ENCODE data around the gene UFM1.
"Not testable (repeated sequence)": the region's sequence is repeated elsewhere in the genome, so short reads cannot be mapped to it uniquely, and the experiment has no call there.

UFM1 gene

DNA sequence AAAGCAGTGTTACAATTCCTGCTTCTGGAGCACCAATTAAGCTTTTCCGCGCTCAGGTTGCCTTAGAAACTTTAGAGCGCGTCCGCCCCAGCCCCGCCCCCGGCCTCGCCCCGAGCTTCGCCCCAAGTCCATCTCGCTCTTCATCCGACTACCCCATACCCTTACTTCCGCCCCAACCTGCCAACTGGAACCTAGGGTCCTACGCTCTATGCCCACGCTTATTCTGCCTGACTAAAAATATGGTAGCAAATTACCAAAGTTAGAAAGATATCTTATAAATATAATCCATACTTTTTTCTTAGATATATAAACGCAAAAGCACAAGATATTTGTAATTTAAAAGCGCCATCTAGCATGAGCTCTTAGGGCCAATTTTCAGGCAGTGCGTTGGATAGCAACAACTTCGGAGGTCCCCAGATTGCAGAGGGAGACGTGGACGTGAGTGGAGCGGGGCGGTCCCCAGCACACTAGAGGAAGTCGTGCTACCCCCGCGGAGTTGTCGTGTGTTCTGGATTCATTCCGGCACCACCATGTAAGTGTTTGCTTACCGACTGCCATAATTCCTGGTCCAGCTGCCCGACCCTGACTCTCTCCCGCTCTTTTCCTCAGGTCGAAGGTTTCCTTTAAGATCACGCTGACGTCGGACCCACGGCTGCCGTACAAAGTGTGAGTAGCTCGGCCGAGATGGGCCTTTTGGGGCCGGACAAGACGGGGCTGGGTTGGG is at the start of gene UFM1:
TSS of gene UFM1 (plus strand) at position 462 of the 724 bp plus-strand sequence. CDS start at position 531, 69 bp downstream.
- DNase-seq (peak; percentile 87), ATAC-seq (peak; percentile 95)

GRCh38 chr13:38301236-38301635 is 48.4 kb upstream of the UFM1 start:
- no peak for DNase-seq
- ATAC-seq = no peak

- ATAC-seq = no peak
Observed at GRCh38 chr13:38303816-38304320, 45.8 kb upstream of the UFM1 start.

DNA sequence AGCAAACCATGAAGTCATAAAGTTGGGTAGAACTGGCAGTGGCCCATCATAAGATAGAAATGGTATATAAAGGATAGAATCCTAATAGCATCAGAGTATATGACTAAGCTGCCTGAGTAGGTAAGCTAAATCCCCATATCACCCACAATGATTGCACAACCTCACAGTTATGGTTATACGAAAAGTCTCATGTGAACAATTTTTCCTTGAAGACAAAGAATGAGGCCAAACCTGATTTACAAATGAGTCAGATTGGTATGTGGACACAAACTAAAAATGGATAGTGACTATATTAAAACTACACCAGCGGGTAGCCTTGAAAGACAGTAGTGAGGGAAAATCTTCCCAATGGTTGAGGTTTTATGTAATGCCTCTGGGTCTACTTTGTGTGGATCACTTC is 40.9 kb upstream of the UFM1 start:
- no peak for ATAC-seq
- DNase-seq = no peak

More at GRCh38 chr13:38303816-38304320, 45.8 kb upstream of the UFM1 start:
- no peak for DNase-seq

DNA sequence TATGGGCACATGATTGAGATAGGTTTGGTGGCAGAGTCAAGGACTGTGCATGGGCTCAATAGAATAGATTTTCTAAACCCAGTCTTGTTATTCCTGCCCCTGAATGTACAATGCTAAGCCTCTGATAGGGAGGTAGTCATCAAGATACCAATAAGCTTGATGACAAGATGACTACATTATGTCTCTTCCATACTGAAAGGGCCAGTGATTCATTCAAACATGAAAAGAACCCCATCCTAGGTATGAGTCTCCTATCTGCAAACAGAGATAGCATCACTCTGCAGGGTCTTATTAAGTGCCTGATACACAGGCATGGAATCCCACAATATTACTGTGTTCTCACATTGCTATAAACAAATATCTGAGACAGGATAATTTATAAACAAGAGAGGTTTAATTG is 40.3 kb upstream of the UFM1 start:
- DNase-seq (no peak), ATAC-seq (peak; percentile 19)

DNA sequence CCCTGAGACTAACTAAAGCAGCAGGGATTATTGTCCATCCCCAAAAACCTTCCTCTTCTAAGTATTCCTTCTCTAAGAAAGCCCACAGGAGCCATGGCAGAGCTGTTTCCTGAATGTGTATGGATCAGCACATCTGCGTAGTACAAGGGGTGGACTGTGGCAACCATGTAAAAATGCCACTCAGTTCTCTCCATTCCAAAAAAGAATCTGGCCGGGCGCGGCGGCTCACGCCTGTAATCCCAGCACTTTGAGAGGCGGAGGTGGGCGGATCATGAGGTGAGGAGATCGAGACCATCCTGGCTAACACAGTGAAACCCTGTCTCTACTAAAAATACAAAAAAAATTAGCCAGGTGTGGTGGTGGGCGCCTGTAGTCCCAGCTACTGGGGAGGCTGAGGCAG is 38.5 kb upstream of the UFM1 start:
- not testable (repeated sequence) for DNase-seq, ATAC-seq

- ATAC-seq = no peak
- DNase-seq = no peak
Observed at GRCh38 chr13:38316129-38316528, 33.5 kb upstream of the UFM1 start.

DNA sequence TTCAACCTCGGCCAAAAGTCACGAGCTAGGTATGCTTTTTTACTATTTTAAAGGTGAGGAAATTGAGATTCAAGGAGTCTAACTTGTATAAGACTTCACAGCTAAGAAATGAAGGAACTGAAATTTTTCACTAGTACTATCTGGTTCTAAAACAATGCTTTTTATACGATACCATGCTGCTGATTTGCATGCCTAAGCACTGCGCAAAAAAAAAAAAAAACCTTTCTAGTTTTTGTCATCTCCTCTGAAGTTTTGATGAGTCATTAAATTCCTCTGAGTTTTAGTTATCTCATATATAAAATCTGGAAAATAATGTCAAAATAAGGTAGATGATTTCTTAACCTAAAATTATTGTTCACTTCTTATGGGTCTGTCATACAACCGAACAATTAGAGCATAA is 28.0 kb upstream of the UFM1 start:
- ATAC-seq = no peak
- no peak for DNase-seq

DNA sequence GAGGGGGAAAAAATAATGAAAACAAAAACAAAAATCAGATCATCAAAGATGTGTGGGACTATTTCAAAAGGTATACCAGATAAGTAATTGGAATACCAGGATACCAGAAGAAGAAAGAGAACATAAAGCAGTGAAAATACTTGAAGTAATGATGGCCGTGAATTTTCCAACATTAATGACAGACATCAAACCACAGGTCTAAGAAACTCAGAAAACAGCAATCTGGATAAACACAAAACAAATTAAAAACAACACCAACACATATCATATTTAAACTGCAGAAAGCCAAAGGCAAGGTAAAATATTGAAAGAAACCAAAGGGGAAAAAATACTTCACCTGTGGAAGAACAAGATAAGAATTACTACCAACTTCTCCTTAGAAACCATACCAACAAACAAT is 24.2 kb upstream of the UFM1 start:
- no peak for DNase-seq
- ATAC-seq = no peak

GRCh38 chr13:38328699-38329098 is 21.0 kb upstream of the UFM1 start:
- ATAC-seq = no peak
- DNase-seq = no peak

- ATAC-seq (no peak), DNase-seq (no peak)
Observed at GRCh38 chr13:38334845-38335244, 14.8 kb upstream of the UFM1 start.

DNA sequence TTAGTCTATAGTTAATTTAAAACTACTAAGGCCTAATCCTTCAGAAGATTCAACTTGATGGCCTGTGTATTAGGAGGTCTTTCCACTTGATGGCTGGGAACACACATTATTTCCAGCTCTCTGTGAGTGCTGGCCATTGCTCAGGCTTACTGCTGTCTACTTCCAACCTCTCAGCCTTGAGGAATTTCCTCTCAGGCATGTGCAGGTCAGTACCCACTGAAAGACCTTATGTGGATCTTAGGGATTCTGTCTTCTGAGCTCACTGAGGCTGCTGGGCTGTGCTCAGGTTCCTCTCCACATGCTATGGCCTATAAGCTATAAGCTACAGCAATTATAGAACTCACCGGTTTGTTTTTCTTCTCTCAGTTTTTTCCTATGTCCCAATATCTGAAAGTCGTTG is 11.6 kb upstream of the UFM1 start:
- ATAC-seq (no peak), DNase-seq (no peak)

GRCh38 chr13:38340624-38341023 is 9.0 kb upstream of the UFM1 start:
- ATAC-seq (no peak), DNase-seq (no peak)

DNA sequence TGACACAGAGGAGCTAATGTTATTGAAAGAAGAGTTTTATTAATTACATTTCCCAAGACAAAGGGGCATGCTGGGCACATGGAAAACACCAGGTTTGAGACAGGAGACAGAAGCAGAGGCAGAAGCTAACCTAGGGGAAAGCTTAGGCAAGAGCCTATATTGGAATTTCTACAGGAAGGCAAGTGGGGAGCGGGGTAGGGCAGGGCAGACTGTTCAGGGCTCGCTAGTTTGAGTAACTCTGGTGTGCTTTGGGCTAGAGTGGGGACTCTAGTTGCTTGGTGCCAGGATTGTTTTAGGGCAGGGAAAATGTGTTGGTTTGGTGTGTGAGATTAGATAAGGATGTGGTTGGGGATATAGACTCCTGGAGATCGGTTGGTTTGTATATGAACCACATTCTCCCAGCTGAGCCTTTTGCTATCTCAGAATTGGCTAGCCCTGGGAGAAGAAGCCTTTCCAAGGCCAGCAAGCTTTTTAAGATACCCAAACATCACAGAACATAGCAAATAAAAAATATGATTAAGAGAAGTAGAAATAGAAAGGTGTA is 8.4 kb upstream of the UFM1 start:
- DNase-seq (no peak), ATAC-seq (no peak)

DNA sequence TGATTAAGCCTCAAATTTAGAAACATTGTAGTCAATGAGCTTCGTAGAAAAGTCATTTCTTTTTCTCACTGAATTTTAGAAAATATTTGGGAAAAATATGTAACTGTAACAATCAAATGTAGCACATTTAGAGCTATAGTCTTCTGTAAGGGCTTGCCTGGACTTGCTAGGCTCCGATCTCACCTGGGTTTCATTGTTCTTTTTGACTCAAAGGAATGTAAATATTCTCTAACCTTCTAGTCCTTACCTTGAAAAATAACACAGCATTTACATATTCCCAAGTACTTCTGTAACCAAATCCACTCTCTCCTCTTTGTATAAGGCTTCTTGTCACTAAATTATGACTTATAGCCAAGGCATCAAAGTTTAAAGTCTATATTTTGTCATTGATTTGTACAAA is 2.9 kb upstream of the UFM1 start:
- DNase-seq = no peak
- ATAC-seq = no peak

GRCh38 chr13:38348861-38349389 is 726 bp upstream of the UFM1 start:
- DNase-seq (peak; percentile 28), ATAC-seq (peak; percentile 73)

GRCh38 chr13:38350114-38350617 is 515 bp downstream of the UFM1 start:
- peak; percentile 9 for ATAC-seq
- DNase-seq = peak; percentile 65

DNA sequence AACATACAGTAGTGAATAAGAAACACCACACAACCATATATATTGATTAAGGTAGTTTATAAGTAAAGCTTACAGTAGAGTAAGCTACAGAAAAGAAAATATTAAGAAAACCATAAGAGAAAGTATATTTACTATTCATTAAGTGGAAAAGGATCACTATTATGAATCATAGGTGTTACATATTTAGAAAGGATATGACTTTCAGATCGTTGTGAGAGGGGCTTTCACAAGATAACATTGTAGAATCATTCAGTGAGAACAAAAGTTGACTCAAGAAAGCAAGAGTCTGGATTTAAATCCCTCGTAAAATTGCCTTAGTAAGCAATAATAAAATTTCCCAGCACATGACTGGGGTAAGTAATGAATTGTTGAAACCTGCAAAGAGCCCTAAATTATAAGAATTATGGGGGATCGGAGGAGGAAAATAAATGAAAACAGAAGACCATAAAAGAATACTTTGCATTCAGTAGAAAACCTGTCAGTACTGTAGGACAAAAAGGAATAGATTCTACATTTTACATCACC is 6.0 kb downstream of the UFM1 start:
- ATAC-seq = peak; percentile 46

GRCh38 chr13:38358684-38359083 is 9.0 kb downstream of the UFM1 start:
- no peak for DNase-seq
- no peak for ATAC-seq

More for the DNA sequence above, 6.0 kb downstream of the UFM1 start:
- DNase-seq = no peak

- DNase-seq = no peak
- no peak for ATAC-seq
Observed at GRCh38 chr13:38361542-38362262, 12.1 kb downstream of the UFM1 start.

DNA sequence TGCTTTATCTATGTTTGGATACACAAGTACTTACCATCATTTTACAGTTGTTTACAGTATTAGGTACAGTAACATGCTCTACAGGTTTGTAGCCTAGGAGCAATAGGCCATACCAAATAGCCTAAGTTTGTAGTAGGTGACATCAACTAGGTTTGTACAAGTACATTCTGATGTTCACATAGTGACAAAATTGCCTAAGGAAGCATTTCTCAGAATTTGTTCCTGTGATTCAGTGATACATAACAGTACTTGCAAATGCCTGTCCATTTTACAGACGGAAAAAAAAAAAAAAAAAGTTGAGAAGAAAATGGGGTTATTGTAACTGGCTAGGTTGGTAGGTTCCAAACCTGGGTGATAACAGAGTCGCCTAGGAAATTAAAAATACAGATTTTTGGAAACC is 13.6 kb downstream of the UFM1 start:
- ATAC-seq (no peak), DNase-seq (no peak)

- not testable (repeated sequence) for DNase-seq, ATAC-seq
Observed at GRCh38 chr13:38363746-38364145, 14.1 kb downstream of the UFM1 start.

All from stimulated activated naive CD8-positive, alpha-beta T cell treated with anti-CD3 and anti-CD28 coated beads, Interleukin-15, Interleukin-2, amounts not matched to agents 100 U/mL and 50 U/mL, for 24 hours (primary cell).